GM20000 (cell line): ENCODE measurements around the gene SGTB.
A peak's percentile ranks its signal among the peaks of the same experiment; 100 is the strongest.

ENCODE experiments used
- DNase-seq: peaks from one replicate; pipeline ENCODE4 v3.0.0; 2012; ENCODE audit warnings: low spot score
- TF ChIP-seq, protein P1 (sequence below): IDR thresholded peaks from 2 replicates; pipeline ENCODE4 v1.5.1; 2012; ENCODE audit warnings: mild to moderate bottlenecking, control low read depth; ENCODE audit errors: extremely low read depth, missing control alignments

SGTB gene

GRCh38 chr5:65721720-65722574 lies at the start of gene SGTB, which contains the start of gene NLN:
Gene SGTB, minus strand, starts transcription at chr5:65722109. Its CDS starts 1,302 bp downstream, at chr5:65720807.
Gene NLN, plus strand, starts transcription at chr5:65722205. Its CDS starts 169 bp downstream, at chr5:65722374.
- peak; percentile 98 for DNase-seq
- TF ChIP-seq, protein P1, sequence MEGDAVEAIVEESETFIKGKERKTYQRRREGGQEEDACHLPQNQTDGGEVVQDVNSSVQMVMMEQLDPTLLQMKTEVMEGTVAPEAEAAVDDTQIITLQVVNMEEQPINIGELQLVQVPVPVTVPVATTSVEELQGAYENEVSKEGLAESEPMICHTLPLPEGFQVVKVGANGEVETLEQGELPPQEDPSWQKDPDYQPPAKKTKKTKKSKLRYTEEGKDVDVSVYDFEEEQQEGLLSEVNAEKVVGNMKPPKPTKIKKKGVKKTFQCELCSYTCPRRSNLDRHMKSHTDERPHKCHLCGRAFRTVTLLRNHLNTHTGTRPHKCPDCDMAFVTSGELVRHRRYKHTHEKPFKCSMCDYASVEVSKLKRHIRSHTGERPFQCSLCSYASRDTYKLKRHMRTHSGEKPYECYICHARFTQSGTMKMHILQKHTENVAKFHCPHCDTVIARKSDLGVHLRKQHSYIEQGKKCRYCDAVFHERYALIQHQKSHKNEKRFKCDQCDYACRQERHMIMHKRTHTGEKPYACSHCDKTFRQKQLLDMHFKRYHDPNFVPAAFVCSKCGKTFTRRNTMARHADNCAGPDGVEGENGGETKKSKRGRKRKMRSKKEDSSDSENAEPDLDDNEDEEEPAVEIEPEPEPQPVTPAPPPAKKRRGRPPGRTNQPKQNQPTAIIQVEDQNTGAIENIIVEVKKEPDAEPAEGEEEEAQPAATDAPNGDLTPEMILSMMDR: no peak

DNA sequence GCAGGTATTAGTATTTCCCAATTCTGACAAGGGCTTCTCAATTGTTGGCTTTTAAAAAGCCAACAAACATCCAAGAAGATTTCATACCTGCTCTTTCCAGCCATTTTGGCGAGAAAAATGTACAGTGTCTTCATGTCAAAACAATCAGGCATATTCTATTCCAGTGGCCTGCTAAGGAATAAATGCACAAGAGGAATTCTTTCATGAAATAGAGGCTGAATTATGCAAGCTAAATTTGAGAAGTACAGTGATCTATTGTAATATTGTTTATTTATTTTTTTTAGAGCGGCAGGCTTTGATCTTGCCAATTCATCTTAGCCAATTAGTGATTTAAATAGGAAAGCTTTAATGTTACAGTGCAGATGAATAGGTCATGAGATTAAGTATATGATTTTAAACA lies 49.4 kb upstream of the SGTB start:
- TF ChIP-seq, protein P1: no peak
- no peak for DNase-seq

- TF ChIP-seq, protein P1: no peak
- DNase-seq: no peak
These were observed 47.6 kb upstream of the SGTB start for GRCh38 chr5:65769539-65769938.

DNA sequence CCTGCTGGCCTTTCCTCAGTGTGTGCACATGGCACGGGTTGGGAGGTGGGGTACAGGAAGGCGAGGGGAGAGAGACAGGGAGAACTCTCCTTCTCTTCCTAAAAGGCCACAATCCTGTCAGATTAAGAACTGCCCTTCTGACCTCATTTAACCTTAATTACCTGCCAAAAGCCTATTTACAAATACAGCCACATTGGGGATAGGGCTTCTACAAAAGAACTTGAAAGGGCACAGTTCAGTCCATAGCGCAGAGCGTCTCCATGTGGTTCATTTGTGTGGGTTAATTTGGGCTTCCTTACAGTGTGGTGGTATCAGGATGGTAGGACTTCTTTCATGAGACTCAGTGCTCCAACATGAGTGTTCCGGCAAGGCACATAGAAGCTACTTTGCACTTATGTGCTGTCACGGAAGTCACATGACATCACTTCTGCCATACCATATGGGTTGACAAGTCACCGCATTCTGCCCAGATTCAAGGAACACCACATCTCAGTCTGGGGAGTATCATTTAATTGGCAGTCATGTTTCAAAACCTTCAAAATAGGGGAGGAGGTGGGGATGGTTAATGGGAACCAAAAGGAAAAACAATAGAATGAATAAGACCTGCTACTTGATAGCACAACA lies 46.9 kb upstream of the SGTB start:
- no peak for DNase-seq
- TF ChIP-seq, protein P1: no peak

- no peak for DNase-seq
- TF ChIP-seq, protein P1: no peak
These were observed 45.7 kb upstream of the SGTB start for GRCh38 chr5:65767565-65767964.

- TF ChIP-seq, protein P1: no peak
- DNase-seq: no peak
These were observed 44.9 kb upstream of the SGTB start for GRCh38 chr5:65766781-65767180.

DNA sequence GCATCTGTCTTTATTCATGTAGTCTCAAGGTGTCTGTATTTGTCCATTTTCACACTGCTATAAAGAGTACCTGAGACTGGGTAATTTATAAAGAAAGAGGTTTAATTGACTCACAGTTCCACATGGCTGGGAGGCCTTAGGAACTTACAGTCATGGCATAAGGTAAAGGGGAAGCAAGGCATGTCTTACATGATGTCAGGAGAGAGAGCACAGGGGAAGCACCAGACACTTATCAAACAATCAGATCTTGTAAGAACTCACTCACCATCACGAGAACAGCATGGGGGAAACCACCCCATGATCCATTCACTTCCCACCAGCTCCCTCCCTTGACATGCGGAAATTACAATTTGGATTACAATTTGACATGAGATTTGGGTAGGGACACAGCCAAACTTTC lies 44.3 kb upstream of the SGTB start:
- DNase-seq: no peak
- TF ChIP-seq, protein P1: no peak
